Progenitor cell of endocrine pancreas (in vitro differentiated cells): ENCODE results near the gene FMC1. TPM values are rescaled to one million over a fixed set of nuclear protein-coding genes. Genes with fewer than 3 reads are reported as not detected.

Source experiments
- DNase-seq: peaks from one replicate; pipeline ENCODE4 v3.0.0; 2021; ENCODE audit warnings: low spot score; ENCODE audit not compliant: unreplicated experiment
- H3K27ac Mint-ChIP-seq: 2 replicates; pipeline ENCODE4 v1.8.0; 2021; ENCODE audit warnings: mild to moderate bottlenecking, moderate library complexity, mixed read lengths
- H3K27me3 Mint-ChIP-seq: 2 replicates; pipeline ENCODE4 v1.8.0; 2021; ENCODE audit warnings: mixed read lengths
- H3K36me3 Mint-ChIP-seq: 2 replicates; pipeline ENCODE4 v1.8.0; 2022; ENCODE audit warnings: mixed read lengths; ENCODE audit not compliant: insufficient read depth
- H3K4me1 Mint-ChIP-seq: 2 replicates; pipeline ENCODE4 v1.8.0; 2021; ENCODE audit warnings: low read depth, mixed read lengths
- H3K4me3 Mint-ChIP-seq: 2 replicates; pipeline ENCODE4 v1.8.0; 2021; ENCODE audit warnings: low read depth, mild to moderate bottlenecking, moderate library complexity, mixed read lengths
- H3K9me3 Mint-ChIP-seq: 2 replicates; pipeline ENCODE4 v1.8.0; 2021; ENCODE audit warnings: low read depth, mixed read lengths
- total RNA-seq: library from RNA; stranded (reverse); gene quantifications from 2 replicates; pipeline ENCODE4 v1.2.1, GENCODE V29; 2021
- TF ChIP-seq, protein P1 (sequence below): fragments of 200-600 bp; sonication (generic); IDR thresholded peaks from one replicate; pipeline ENCODE4 v1.5.0; 2021; ENCODE audit warnings: antibody characterized with exemption, mild to moderate bottlenecking; ENCODE audit not compliant: unreplicated experiment

The FMC1 gene
- total RNA-seq, 1 donor from 2014 or later, result 17.9 TPM

DNA sequence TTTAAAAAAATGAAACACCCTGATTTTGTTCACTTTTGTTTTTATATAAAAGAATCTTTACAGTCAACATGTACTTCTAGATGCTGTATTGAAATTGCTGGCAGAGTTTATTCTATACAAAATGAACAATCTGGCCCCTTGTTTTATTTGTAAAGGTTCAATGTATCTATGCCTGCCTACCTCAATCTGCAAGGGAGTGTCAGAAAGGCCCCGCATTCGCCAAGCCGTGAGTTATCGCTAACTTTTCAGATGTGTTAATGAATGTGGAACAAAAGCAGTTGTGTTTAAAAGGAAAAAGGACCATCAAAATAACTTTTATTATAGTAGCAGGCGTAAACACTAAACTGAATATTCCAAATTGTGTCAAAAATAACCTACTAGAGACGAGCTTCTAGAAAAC, 33.1 kb downstream of the FMC1 start:
- H3K9me3 Mint-ChIP-seq, result no peaks in the 10 kb centered on the region
- DNase-seq, result no peak
- no peak overlapping the region for H3K4me3 Mint-ChIP-seq
- peaks cover 11% of the 10 kb centered on the region for H3K36me3 Mint-ChIP-seq
- peak overlapping the region; percentile 55 for H3K27ac Mint-ChIP-seq
- TF ChIP-seq, protein P1, sequence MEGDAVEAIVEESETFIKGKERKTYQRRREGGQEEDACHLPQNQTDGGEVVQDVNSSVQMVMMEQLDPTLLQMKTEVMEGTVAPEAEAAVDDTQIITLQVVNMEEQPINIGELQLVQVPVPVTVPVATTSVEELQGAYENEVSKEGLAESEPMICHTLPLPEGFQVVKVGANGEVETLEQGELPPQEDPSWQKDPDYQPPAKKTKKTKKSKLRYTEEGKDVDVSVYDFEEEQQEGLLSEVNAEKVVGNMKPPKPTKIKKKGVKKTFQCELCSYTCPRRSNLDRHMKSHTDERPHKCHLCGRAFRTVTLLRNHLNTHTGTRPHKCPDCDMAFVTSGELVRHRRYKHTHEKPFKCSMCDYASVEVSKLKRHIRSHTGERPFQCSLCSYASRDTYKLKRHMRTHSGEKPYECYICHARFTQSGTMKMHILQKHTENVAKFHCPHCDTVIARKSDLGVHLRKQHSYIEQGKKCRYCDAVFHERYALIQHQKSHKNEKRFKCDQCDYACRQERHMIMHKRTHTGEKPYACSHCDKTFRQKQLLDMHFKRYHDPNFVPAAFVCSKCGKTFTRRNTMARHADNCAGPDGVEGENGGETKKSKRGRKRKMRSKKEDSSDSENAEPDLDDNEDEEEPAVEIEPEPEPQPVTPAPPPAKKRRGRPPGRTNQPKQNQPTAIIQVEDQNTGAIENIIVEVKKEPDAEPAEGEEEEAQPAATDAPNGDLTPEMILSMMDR, result no peak
- H3K4me1 Mint-ChIP-seq, result peaks cover 7% of the 10 kb centered on the region
- no peaks in the 10 kb centered on the region for H3K27me3 Mint-ChIP-seq

DNA sequence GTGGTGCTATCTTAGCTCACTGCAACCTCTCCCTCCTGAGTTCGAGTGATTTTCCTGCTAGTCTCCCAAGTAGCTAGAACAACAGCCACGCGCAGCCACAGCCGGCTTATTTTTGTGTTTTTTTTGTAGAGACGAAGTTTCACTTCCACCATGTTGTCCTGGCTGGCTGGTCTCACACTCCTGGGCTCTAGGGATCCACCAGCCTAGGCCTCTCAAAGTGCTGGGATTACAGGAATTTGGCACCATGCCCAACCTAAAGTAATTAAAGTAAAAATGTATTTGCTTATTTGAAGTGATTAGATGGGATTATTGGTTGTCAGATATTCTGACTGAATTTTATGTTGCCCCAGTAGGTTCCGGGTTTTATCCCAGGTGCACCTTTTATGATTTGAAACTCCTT, 41.3 kb downstream of the FMC1 start:
- H3K4me3 Mint-ChIP-seq, result no peak overlapping the region

DNA sequence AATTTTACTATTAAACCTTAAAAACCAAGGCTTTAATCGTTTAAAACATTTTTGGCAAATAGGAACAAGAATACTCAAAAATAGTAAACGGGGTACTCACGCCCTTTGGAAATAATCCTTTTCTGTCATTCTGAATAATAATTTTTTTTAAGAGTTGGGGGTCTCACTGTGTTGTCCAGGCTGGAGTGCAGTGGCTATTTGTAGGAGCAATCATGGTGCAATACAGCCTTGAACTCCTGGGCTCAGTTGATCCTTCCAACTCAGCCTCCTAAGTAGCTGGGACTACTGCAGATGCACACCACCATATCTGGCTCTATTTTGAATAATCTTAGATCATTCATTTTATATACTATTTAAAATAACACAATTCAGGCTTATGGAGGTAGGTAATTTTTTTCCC, 43.5 kb downstream of the FMC1 start:
- Mint-ChIP-seq H3K27me3 (no peaks in the 10 kb centered on the region), H3K4me3 (no peak overlapping the region), H3K27ac (no peak overlapping the region), H3K9me3 (no peaks in the 10 kb centered on the region), H3K36me3 (peaks cover 20% of the 10 kb centered on the region), H3K4me1 (peaks cover 4% of the 10 kb centered on the region)
- TF ChIP-seq, protein P1, result no peak
- DNase-seq, result no peak

More for the DNA sequence above, 41.3 kb downstream of the FMC1 start:
- H3K36me3 Mint-ChIP-seq, result peaks cover 12% of the 10 kb centered on the region
- no peak overlapping the region for H3K27ac Mint-ChIP-seq
- H3K9me3 Mint-ChIP-seq, result no peaks in the 10 kb centered on the region
- no peak for DNase-seq
- TF ChIP-seq, protein P1, result no peak
- H3K4me1 Mint-ChIP-seq, result no peaks in the 10 kb centered on the region
- no peaks in the 10 kb centered on the region for H3K27me3 Mint-ChIP-seq

DNA sequence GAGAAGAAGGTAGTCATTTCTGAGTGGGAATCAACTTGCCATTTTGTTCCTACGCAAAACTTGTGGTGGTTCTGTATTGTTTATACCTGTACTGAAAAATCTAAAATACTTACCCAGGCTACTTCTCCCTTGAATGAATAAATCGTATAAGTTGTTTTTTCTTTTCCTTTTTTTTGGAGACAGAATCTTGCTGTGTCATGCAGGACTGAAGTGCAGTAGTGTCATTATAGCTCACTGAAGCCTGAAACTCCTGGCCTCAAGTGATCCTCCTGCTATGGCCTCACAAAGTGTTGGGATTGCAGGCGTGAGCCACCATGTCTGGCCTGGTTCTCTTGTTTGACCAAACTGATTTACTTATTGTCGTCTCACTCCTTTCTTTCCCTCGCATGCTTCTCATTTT, 46.5 kb downstream of the FMC1 start:
- H3K9me3 Mint-ChIP-seq, result no peaks in the 10 kb centered on the region
- TF ChIP-seq, protein P1, result no peak
- H3K4me3 Mint-ChIP-seq, result no peak overlapping the region
- H3K4me1 Mint-ChIP-seq, result peaks cover 4% of the 10 kb centered on the region
- no peaks in the 10 kb centered on the region for H3K27me3 Mint-ChIP-seq
- no peak for DNase-seq
- peaks cover 28% of the 10 kb centered on the region for H3K36me3 Mint-ChIP-seq
- H3K27ac Mint-ChIP-seq, result peak overlapping the region; percentile 8

- peaks cover 4% of the 10 kb centered on the region for H3K4me1 Mint-ChIP-seq
- peaks cover 27% of the 10 kb centered on the region for H3K36me3 Mint-ChIP-seq
- DNase-seq, result no peak
- TF ChIP-seq, protein P1, result no peak
- no peaks in the 10 kb centered on the region for H3K27me3 Mint-ChIP-seq
- peak overlapping the region; percentile 27 for H3K27ac Mint-ChIP-seq
- no peaks in the 10 kb centered on the region for H3K9me3 Mint-ChIP-seq
- no peak overlapping the region for H3K4me3 Mint-ChIP-seq
These were observed 48.0 kb downstream of the FMC1 start for GRCh38 chr7:139389091-139389490.
